HL-60 (cell line): ENCODE data around the gene SOAT1.
"Not testable (repeated sequence)": the region's sequence is repeated elsewhere in the genome, so short reads cannot be mapped to it uniquely, and the experiment has no call there.

Experiments used
- DNase-seq, 2 experiments: peaks; one replicate each; pipeline ENCODE4 v3.0.0-alpha.2; 2010 to 2020; ENCODE audit warnings: low read depth in 1 of 2, low spot score in 1 of 2
- H3K27ac ChIP-seq: fragments of 250-450 bp; sonication (Bioruptor Pico); replicated peaks from 2 replicates; pipeline ENCODE4 v1.5.1; 2020; ENCODE audit warnings: mild to moderate bottlenecking, moderate library complexity
- H3K27me3 ChIP-seq: fragments of 250-450 bp; sonication (Bioruptor Pico); 2 replicates; pipeline ENCODE4 v1.5.1; 2021; ENCODE audit warnings: mild to moderate bottlenecking, moderate library complexity; ENCODE audit not compliant: insufficient read depth, poor library complexity, severe bottlenecking
- H3K4me3 ChIP-seq: replicated peaks from 2 replicates; pipeline ENCODE4 v1.5.1; 2011; ENCODE audit warnings: mild to moderate bottlenecking, control low read depth, low read length; ENCODE audit not compliant: insufficient read depth
- GABPA ChIP-seq: IDR thresholded peaks from 2 replicates; pipeline ENCODE4 v1.6.1; 2012; ENCODE audit warnings: low read depth
- POLR2AphosphoS5 ChIP-seq: IDR thresholded peaks from 2 replicates; pipeline ENCODE4 v1.6.1; 2012; ENCODE audit warnings: low read depth
- SPI1 ChIP-seq: IDR thresholded peaks from 2 replicates; pipeline ENCODE4 v1.6.1; 2012; ENCODE audit warnings: low read depth, mild to moderate bottlenecking, borderline replicate concordance
- long read RNA-seq: library from polyadenylated mRNA; unstranded; transcript quantifications from one replicate; pipeline ENCODE4 v2.0.0, GENCODE V29; 2020
- TF ChIP-seq, protein P1 (sequence below): IDR thresholded peaks from 2 replicates; pipeline ENCODE4 v1.6.1; 2012; ENCODE audit warnings: low read depth; ENCODE audit not compliant: insufficient replicate concordance
- TF ChIP-seq, protein P2 (sequence below): IDR thresholded peaks from one replicate; pipeline ENCODE4 v1.5.1; 2011; ENCODE audit warnings: low read length, control low read depth, inconsistent platforms; ENCODE audit not compliant: insufficient read depth

The SOAT1 gene
- long read RNA-seq, full-length matches to known transcripts: 67 of 70 reads
- long read RNA-seq, partial matches to known transcripts: 1 of 70 reads
- long read RNA-seq, other reads (novel, unspliced or antisense): 2 of 70 reads

DNA sequence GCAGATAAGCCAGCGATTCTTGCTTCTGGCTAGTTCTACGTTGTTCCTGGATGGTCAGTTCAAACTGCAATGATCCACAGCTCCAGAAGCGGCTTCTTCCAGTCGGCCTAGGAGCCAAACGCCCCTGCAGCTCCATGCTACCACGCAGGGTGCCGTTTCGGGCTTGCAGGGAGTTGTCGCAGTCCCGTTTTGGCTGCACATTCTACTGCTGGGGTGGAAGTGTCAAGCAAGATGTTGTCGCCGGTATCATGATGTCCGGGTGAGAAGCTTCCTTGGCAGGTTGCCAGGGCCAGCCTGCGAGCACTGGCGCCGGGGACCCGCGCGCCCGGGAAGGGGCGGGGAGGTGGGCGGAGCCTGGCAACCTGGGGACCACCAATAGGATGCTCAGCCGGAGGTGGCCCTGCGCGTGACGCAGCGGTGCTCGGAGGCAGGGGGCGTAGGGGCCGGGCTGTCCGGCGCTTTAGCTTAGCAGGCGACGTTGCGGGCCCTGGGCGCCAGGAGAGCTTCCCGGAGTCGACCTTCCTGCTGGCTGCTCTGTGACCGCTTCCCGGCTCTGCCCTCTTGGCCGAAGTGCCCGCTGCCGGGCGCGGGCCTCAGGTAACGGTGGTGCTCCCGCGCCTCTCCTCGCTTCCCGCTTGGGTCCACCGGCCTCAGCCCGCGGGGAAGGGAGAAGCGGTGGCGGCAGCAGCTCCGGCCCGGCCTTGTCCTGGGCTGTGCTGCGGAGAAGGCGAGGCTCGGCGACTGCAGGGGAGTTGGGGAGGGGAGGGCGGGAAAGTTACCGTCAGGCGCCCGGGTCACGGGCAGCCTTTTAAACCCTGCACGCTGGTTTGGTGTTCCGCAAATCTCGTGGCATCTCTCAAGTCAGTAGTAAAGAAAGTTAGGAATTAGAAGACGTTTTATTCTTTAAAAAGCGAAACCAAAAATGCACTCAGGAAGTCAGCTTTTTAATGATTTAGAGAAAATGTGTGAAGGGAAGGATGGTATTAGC, at the start of gene SOAT1:
Gene SOAT1, plus strand, starts transcription at position 458 of the 988 bp plus-strand sequence. CDS start 8,888 bp downstream, outside the sequence.
- Histone ChIP-seq H3K27ac (no peak within 1 kb of the TSS), H3K27me3 (no peaks in the 10 kb centered on the region), H3K4me3 (peak within 1 kb of the TSS; percentile 69)
- DNase-seq: peak; percentile 79 to 85
- 0 out of 2 replicates have a peak, but pooled peaks have one; percentile 29 for TF ChIP-seq POLR2AphosphoS5
- TF ChIP-seq SPI1: no peak
- TF ChIP-seq, protein P1, sequence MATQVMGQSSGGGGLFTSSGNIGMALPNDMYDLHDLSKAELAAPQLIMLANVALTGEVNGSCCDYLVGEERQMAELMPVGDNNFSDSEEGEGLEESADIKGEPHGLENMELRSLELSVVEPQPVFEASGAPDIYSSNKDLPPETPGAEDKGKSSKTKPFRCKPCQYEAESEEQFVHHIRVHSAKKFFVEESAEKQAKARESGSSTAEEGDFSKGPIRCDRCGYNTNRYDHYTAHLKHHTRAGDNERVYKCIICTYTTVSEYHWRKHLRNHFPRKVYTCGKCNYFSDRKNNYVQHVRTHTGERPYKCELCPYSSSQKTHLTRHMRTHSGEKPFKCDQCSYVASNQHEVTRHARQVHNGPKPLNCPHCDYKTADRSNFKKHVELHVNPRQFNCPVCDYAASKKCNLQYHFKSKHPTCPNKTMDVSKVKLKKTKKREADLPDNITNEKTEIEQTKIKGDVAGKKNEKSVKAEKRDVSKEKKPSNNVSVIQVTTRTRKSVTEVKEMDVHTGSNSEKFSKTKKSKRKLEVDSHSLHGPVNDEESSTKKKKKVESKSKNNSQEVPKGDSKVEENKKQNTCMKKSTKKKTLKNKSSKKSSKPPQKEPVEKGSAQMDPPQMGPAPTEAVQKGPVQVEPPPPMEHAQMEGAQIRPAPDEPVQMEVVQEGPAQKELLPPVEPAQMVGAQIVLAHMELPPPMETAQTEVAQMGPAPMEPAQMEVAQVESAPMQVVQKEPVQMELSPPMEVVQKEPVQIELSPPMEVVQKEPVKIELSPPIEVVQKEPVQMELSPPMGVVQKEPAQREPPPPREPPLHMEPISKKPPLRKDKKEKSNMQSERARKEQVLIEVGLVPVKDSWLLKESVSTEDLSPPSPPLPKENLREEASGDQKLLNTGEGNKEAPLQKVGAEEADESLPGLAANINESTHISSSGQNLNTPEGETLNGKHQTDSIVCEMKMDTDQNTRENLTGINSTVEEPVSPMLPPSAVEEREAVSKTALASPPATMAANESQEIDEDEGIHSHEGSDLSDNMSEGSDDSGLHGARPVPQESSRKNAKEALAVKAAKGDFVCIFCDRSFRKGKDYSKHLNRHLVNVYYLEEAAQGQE: no peak
- TF ChIP-seq, protein P2, sequence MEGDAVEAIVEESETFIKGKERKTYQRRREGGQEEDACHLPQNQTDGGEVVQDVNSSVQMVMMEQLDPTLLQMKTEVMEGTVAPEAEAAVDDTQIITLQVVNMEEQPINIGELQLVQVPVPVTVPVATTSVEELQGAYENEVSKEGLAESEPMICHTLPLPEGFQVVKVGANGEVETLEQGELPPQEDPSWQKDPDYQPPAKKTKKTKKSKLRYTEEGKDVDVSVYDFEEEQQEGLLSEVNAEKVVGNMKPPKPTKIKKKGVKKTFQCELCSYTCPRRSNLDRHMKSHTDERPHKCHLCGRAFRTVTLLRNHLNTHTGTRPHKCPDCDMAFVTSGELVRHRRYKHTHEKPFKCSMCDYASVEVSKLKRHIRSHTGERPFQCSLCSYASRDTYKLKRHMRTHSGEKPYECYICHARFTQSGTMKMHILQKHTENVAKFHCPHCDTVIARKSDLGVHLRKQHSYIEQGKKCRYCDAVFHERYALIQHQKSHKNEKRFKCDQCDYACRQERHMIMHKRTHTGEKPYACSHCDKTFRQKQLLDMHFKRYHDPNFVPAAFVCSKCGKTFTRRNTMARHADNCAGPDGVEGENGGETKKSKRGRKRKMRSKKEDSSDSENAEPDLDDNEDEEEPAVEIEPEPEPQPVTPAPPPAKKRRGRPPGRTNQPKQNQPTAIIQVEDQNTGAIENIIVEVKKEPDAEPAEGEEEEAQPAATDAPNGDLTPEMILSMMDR: no peak
- TF ChIP-seq GABPA: no peak

DNA sequence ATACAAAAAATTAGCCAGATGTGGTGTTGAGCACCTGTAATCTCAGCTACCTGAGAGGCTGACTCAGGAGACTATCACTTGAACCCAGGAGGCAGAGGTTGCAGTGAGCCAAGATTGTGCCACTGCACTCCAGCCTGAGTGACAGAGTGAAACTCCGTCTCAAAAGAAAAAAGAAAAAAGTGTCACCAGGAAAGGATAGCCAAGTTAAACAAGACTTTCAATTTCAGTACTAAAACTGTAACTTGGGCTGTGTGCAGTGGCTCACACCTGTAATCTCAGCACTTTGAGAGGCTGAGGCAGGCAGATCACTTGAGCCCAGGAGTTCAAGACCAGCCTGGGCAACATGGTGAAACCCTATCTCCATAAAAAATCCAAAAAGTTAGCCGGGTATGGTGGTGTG, 48.2 kb upstream of the SOAT1 start:
- not testable (repeated sequence) for H3K27me3 ChIP-seq, H3K4me3 ChIP-seq, DNase-seq, H3K27ac ChIP-seq

DNA sequence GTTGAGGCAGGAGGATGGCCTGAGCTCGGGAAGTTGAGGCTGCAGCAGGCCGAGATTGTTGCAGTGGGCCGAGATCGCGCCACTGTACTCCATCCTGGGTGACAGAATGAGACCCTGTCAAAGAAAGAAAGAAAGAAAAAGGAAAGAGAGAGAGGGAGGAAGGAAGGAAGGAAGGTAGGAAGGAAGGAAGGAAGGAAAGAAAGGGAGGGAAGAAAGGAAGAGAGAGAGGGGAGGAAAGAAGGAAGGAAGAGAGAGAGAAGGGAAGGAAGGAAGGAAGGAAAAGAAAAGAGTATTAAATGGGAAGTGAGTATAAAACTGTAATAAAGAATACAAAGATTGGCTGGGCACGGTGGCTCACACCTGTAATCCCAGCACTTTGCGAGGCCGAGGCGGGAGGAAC, 45.7 kb upstream of the SOAT1 start:
- no peaks in the 10 kb centered on the region for H3K27me3 ChIP-seq
- no peak for DNase-seq
- H3K27ac ChIP-seq: no peak overlapping the region
- no peak overlapping the region for H3K4me3 ChIP-seq
- no peak for TF ChIP-seq POLR2AphosphoS5

DNA sequence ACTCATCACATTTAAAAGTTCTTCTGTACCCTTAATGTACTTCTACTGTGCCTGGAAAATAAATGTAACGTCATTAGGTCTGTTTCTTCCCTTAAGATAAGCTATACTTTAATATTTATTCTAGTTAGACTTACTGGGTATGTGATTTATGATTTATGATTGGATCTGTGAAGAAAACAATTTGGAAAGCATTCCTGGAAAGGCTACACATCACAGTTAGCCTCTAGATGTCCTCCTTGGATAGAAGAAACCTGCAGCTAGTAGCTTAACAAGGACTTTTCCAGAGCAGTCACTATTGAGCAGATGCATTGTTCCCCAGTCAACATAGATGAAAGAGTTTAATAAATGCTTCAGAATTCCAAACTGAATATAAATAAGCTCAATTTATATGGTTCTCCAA, 41.9 kb upstream of the SOAT1 start:
- no peak for TF ChIP-seq GABPA
- no peak for TF ChIP-seq POLR2AphosphoS5
- TF ChIP-seq, protein P1: no peak
- TF ChIP-seq SPI1: no peak
- TF ChIP-seq, protein P2: no peak
- Histone ChIP-seq H3K27me3 (no peaks in the 10 kb centered on the region), H3K27ac (no peak overlapping the region), H3K4me3 (no peak overlapping the region)
- no peak for DNase-seq
